SK-N-SH treated with all-trans-retinoic acid at 6 μM for 48 hours (cell line): ENCODE results near the gene WWC1.

Source experiments
- CREB5 ChIP-seq: fragments of 250-450 bp; sonication (Bioruptor Pico); IDR thresholded peaks from 2 replicates; pipeline ENCODE4 v1.5.1; 2020; ENCODE audit warnings: low read depth, mild to moderate bottlenecking, moderate library complexity
- CSRNP3 ChIP-seq: fragments of 250-450 bp; sonication (Bioruptor Pico); IDR thresholded peaks from 2 replicates; pipeline ENCODE4 v1.5.1; 2021; ENCODE audit warnings: mild to moderate bottlenecking, moderate library complexity
- PATZ1 ChIP-seq: fragments of 250-450 bp; sonication (Bioruptor Pico); IDR thresholded peaks from 2 replicates; pipeline ENCODE4 v1.8.0; 2020; ENCODE audit warnings: mild to moderate bottlenecking, moderate library complexity, borderline replicate concordance
- RARB ChIP-seq: fragments of 250-450 bp; sonication (Bioruptor Pico); IDR thresholded peaks from 2 replicates; pipeline ENCODE4 v1.8.0; 2021; ENCODE audit warnings: mild to moderate bottlenecking, moderate library complexity
- ZFP3 ChIP-seq: fragments of 250-450 bp; sonication (Bioruptor Pico); IDR thresholded peaks from 2 replicates; pipeline ENCODE4 v1.5.0; 2020; ENCODE audit warnings: mild to moderate bottlenecking, moderate library complexity
- ZFP30 ChIP-seq: fragments of 450-650 bp; formaldehyde crosslinking; IDR thresholded peaks from 2 replicates; pipeline ENCODE4 v1.5.0; 2022; ENCODE audit warnings: mild to moderate bottlenecking, moderate library complexity
- ZNF565 ChIP-seq: fragments of 450-650 bp; formaldehyde crosslinking; conservative IDR thresholded peaks from 2 replicates; pipeline ENCODE4 v1.5.0; 2020; ENCODE audit warnings: low read depth, mild to moderate bottlenecking, moderate library complexity

GRCh38 chr5:168327994-168328393 is 36.5 kb downstream of the WWC1 start:
- TF ChIP-seq CSRNP3 (CRISPR knock-in tag) (no peak), RARB (CRISPR knock-in tag) (no peak), PATZ1 (no peak), ZFP30 (no peak), ZFP3 (no peak), CREB5 (CRISPR knock-in tag) (no peak), ZNF565 (no peak)
